Tibial artery (tissue), 4 donors: ENCODE measurements around the gene SLC22A3.

ENCODE experiments used
- DNase-seq, 2 donors: peaks; one replicate each; pipeline ENCODE4 v3.0.0-alpha.2; 2019
- H3K27ac ChIP-seq, 2 donors: fragments of 200-600 bp; sonication (generic) in 1 of 2; 1 replicate in 1 of 2; 2 replicates in 1 of 2; pipeline ENCODE4 v1.5.1; 2018 to 2019; ENCODE audit warnings: mild to moderate bottlenecking in 1 of 2
- H3K27me3 ChIP-seq, 2 donors: fragments of 200-600 bp; sonication (generic) in 1 of 2; one replicate each; pipeline versions ENCODE4 v1.5.1 to v1.6.0; 2016 to 2019
- H3K36me3 ChIP-seq, 3 donors: fragments of 200-600 bp; sonication (generic) in 2 of 3; one replicate each; pipeline ENCODE4 v1.5.1; 2016 to 2019; ENCODE audit warnings: mild to moderate bottlenecking in 2 of 3
- H3K4me1 ChIP-seq, 4 donors: fragments of 200-600 bp; sonication (generic) in 2 of 4; 1 replicate in 3 of 4; 2 replicates in 1 of 4; pipeline ENCODE4 v1.5.1; 2016 to 2019
- H3K4me3 ChIP-seq, 2 donors: fragments of 200-600 bp; sonication (generic) in 1 of 2; 1 replicate in 1 of 2; 2 replicates in 1 of 2; pipeline ENCODE4 v1.5.1; 2018 to 2019; ENCODE audit warnings: mild to moderate bottlenecking in 2 of 2
- H3K9me3 ChIP-seq, 3 donors: fragments of 200-600 bp; sonication (generic) in 1 of 3; one replicate each; pipeline ENCODE4 v1.5.1; 2016 to 2019
- intact Hi-C: fragments of 100-400 bp; cut with DNase I; formaldehyde crosslinking; loops from one replicate; pipeline ENCODE4 v1.15.0; 2023; ENCODE audit warnings: low total_unique reads
- TF ChIP-seq, protein P1 (sequence below), 2 experiments: fragments of 200-600 bp in 1 of 2; fragments of 450-650 bp in 1 of 2; IDR thresholded peaks; one replicate each; pipeline ENCODE4 v1.5.1; 2017 to 2019; ENCODE audit warnings: antibody characterized with exemption in 2 of 2, mild to moderate bottlenecking in 1 of 2, moderate library complexity in 1 of 2

Gene SLC22A3

DNA sequence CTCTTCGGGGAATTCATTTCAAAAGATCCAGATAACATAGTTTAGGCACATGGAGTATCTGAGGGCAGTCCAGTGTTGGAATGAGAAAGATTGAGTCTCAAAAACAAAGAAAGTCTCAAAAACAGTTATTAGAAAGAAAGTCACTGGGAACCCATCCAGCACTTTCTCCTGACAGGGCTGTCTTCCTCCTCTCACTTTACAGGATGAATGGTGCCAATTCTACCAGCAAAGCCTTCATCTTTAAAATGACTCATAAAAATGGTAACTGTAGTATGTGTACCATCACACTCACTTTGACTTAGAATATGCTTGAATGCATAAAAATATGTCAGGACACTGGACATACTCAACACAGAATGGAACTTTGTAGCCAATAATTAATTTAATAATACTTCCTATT, 71.3 kb downstream of the SLC22A3 start:
- Histone ChIP-seq H3K27ac (no peak overlapping the region), H3K36me3 (peaks cover 0 to 11% (median 6%) of the 10 kb centered on the region in 3 donors), H3K27me3 (no peaks in the 10 kb centered on the region), H3K9me3 (no peaks in the 10 kb centered on the region), H3K4me3 (no peak overlapping the region), H3K4me1 (peaks cover 0 to 19% (median 4%) of the 10 kb centered on the region in 4 donors)
- TF ChIP-seq, protein P1, sequence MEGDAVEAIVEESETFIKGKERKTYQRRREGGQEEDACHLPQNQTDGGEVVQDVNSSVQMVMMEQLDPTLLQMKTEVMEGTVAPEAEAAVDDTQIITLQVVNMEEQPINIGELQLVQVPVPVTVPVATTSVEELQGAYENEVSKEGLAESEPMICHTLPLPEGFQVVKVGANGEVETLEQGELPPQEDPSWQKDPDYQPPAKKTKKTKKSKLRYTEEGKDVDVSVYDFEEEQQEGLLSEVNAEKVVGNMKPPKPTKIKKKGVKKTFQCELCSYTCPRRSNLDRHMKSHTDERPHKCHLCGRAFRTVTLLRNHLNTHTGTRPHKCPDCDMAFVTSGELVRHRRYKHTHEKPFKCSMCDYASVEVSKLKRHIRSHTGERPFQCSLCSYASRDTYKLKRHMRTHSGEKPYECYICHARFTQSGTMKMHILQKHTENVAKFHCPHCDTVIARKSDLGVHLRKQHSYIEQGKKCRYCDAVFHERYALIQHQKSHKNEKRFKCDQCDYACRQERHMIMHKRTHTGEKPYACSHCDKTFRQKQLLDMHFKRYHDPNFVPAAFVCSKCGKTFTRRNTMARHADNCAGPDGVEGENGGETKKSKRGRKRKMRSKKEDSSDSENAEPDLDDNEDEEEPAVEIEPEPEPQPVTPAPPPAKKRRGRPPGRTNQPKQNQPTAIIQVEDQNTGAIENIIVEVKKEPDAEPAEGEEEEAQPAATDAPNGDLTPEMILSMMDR (IDR thresholded peaks at IDR 0.05), result no peak
- DNase-seq, result no peak
- intact Hi-C loops, result no loop called here

DNA sequence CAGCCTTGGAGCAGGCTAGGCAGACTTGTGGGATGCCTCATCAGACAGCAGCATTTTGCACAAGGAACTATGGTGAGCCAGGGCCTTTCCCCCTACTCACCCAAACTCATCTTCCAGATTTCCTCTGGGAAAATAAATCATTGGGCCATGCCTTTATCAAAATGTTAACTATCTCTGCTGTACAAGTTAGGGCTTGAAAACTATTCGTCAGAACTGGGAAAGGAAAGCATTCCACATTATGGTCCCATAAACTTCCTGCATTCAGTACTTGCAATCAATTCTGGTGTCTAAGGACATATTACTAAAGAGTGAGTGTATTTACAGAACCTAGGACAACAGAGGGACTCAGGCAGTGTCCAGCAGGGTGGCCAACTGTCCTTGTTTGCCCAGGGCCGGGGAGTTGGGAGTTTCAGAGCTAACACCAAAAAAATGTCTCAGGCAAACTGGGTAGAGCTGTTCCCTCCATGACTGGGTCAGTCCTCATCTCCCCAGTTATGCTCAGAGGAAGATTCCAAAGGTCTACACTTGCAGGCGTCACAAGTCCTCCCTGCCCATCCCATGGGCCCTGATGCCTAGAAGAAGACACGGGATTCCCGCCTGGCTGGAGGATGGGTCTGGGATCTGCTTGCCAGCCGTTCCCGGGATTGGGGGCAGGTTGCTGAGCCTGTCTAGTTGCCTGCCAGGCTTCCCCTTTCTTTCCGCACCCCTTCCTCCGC, 72.2 kb downstream of the SLC22A3 start:
- peaks cover 0 to 6% (median 0%) of the 10 kb centered on the region in 3 donors for H3K36me3 ChIP-seq
- intact Hi-C loops, result no loop called here

DNA sequence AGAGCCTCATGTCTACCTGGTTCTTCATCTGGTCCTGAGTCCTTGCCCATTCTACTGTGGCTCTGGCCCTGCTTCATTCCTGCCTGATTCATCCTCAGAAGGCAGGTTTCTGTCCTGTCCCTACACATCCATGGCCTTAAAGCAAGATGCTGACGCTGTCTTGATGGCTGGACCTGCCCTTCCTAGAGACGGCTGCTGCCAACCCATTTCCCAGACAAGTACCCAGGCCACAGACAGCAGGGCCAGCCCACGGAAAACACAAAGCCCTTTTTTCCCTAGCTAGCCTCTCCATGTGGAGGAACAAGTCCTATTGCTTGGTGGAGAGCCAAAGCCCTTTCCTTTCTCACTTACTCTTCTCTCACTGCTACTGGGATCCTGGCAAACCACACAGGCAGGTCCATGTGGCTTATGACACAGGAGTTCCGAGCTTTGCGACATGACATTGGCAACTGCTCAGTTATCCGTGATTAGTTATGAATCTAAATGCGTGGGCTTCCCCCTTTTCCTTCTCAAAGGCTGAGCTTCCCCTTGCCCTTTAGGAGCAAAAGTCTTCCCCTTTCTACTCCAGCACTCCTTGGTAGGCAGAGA, 72.9 kb downstream of the SLC22A3 start:
- peak overlapping the region; percentile 58 to 71 for H3K27ac ChIP-seq
- H3K9me3 ChIP-seq, result no peaks in the 10 kb centered on the region
- no peaks in the 10 kb centered on the region for H3K27me3 ChIP-seq
- no peak for DNase-seq
- peaks cover 0 to 19% (median 4%) of the 10 kb centered on the region in 4 donors for H3K4me1 ChIP-seq
- intact Hi-C loops, result no loop called here
- peaks cover 0 to under 1% (median 0%) of the 10 kb centered on the region in 3 donors for H3K36me3 ChIP-seq
- no peak overlapping the region for H3K4me3 ChIP-seq
- TF ChIP-seq, protein P1 (IDR thresholded peaks at IDR 0.05), result no peak

More for the DNA sequence above, 72.2 kb downstream of the SLC22A3 start:
- Histone ChIP-seq H3K4me1 (peaks cover 0 to 19% (median 4%) of the 10 kb centered on the region in 4 donors), H3K27me3 (no peaks in the 10 kb centered on the region), H3K4me3 (no peak overlapping the region), H3K9me3 (no peaks in the 10 kb centered on the region), H3K27ac (peak overlapping the region; percentile 58 to 71)
- no peak for DNase-seq
- TF ChIP-seq, protein P1 (IDR thresholded peaks at IDR 0.05), result no peak

DNA sequence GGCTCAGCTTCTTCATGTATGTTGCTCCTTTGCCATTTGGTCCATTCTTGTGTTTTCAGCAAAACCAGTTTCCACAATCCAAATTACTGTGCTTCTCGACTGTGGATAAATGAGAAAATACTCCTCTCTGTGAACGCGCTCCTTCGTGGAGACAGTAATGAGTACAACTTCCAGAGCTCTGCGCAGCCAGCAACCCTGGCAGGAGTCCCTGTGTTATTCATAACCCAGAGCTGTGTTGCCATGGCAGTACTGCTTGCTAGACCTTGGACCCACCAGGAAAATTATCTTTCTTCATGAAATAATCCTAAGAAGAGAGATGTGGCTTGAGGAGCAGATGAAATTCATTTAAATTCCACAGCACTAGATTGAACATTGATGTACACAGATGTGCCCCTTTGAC, 73.7 kb downstream of the SLC22A3 start:
- peak; percentile 65 to 85 for DNase-seq
- TF ChIP-seq, protein P1 (IDR thresholded peaks at IDR 0.05), result no peak

DNA sequence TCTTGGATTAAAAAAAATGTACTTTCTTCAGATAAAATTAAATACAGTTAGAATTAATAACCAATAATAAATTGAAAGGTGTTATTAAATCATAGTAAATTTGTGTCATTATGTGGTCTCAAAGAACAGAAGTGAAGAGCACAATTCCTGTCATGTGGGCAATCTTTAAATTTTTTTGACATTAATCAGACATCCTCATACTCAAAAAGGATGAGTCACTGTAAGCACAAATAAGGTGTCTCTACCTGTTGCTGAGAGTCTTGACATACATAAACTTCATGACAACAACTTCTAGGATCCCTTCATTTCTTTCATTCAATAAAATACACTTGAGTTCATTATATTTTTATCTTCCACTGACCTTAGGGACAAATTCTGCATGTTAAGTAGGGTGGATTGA, 76.1 kb downstream of the SLC22A3 start:
- no peak for DNase-seq
- Histone ChIP-seq H3K4me3 (no peak overlapping the region), H3K9me3 (no peaks in the 10 kb centered on the region), H3K36me3 (no peaks in the 10 kb centered on the region), H3K27me3 (no peaks in the 10 kb centered on the region), H3K27ac (no peak overlapping the region), H3K4me1 (peaks cover 0 to 46% (median 24%) of the 10 kb centered on the region in 4 donors)
- intact Hi-C loops, result no loop called here
- TF ChIP-seq, protein P1 (IDR thresholded peaks at IDR 0.05), result no peak

More for the DNA sequence above, 73.7 kb downstream of the SLC22A3 start:
- Histone ChIP-seq H3K4me1 (peaks cover 0 to 22% (median 5%) of the 10 kb centered on the region in 4 donors), H3K4me3 (no peak overlapping the region), H3K27ac (peak overlapping the region; percentile 58 to 71), H3K27me3 (no peaks in the 10 kb centered on the region), H3K36me3 (no peaks in the 10 kb centered on the region), H3K9me3 (no peaks in the 10 kb centered on the region)
- intact Hi-C loops, result no loop called here
